ENCODE measurements around the gene HIPK2.

DNA sequence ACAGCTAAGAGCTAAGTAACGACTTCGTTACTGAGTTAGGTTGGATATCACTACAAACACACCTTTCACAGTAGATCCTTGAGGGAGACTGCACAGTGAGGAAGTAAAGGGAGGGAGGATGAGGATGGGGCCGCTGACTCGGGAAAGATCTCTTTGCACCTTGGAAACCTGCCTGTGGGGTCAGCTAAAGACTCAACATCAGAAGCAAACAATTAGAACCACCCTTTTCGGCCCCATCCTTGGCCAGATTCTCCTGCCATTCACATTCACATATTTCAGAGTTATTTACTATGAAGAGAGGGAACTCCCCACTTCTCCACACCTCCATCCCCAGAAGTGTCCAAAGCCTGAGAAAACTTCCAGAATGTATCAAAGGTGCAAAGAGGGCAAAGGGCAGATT lies 207.2 kb downstream of the HIPK2 start:
- TF ChIP-seq, protein P1, sequence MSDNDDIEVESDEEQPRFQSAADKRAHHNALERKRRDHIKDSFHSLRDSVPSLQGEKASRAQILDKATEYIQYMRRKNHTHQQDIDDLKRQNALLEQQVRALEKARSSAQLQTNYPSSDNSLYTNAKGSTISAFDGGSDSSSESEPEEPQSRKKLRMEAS (IDR thresholded peaks at IDR 0.05; ENCODE audit: low read depth, low read length) = no peak
- TF ChIP-seq, protein P2, sequence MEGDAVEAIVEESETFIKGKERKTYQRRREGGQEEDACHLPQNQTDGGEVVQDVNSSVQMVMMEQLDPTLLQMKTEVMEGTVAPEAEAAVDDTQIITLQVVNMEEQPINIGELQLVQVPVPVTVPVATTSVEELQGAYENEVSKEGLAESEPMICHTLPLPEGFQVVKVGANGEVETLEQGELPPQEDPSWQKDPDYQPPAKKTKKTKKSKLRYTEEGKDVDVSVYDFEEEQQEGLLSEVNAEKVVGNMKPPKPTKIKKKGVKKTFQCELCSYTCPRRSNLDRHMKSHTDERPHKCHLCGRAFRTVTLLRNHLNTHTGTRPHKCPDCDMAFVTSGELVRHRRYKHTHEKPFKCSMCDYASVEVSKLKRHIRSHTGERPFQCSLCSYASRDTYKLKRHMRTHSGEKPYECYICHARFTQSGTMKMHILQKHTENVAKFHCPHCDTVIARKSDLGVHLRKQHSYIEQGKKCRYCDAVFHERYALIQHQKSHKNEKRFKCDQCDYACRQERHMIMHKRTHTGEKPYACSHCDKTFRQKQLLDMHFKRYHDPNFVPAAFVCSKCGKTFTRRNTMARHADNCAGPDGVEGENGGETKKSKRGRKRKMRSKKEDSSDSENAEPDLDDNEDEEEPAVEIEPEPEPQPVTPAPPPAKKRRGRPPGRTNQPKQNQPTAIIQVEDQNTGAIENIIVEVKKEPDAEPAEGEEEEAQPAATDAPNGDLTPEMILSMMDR (IDR thresholded peaks at IDR 0.05; ENCODE audit: low read depth, low read length) = no peak
- no peak for TF ChIP-seq POLR2A (IDR thresholded peaks at IDR 0.05; ENCODE audit: extremely low read depth, insufficient read length)

Data from NB4 (cell line).